GM19099 (cell line): ENCODE measurements around the gene ABCA13.

ENCODE experiments used
- POLR2A ChIP-seq: IDR thresholded peaks from 3 replicates; pipeline ENCODE4 v1.6.1; 2011; ENCODE audit warnings: low read depth; ENCODE audit not compliant: insufficient read length; ENCODE audit errors: extremely low read depth

Gene ABCA13

GRCh38 chr7:48446721-48447120 lies 275.5 kb downstream of the ABCA13 start:
- TF ChIP-seq POLR2A = no peak

GRCh38 chr7:48452218-48452617 lies 281.0 kb downstream of the ABCA13 start:
- TF ChIP-seq POLR2A = no peak

- TF ChIP-seq POLR2A = no peak
These were observed 283.5 kb downstream of the ABCA13 start for GRCh38 chr7:48454750-48455192.

GRCh38 chr7:48455363-48455762 lies 284.1 kb downstream of the ABCA13 start:
- no peak for TF ChIP-seq POLR2A

- no peak for TF ChIP-seq POLR2A
These were observed 287.7 kb downstream of the ABCA13 start for GRCh38 chr7:48458701-48459524.

- TF ChIP-seq POLR2A = no peak
These were observed 295.5 kb downstream of the ABCA13 start for GRCh38 chr7:48466713-48467112.

GRCh38 chr7:48471196-48471595 lies 299.9 kb downstream of the ABCA13 start:
- TF ChIP-seq POLR2A = no peak

- TF ChIP-seq POLR2A = no peak
These were observed 301.4 kb downstream of the ABCA13 start for GRCh38 chr7:48472640-48473039.

GRCh38 chr7:48473205-48473865 lies 302.1 kb downstream of the ABCA13 start:
- TF ChIP-seq POLR2A = no peak

- TF ChIP-seq POLR2A = no peak
These were observed 310.0 kb downstream of the ABCA13 start for GRCh38 chr7:48481235-48481634.

GRCh38 chr7:48497521-48497920 lies 326.3 kb downstream of the ABCA13 start:
- no peak for TF ChIP-seq POLR2A

- TF ChIP-seq POLR2A = no peak
These were observed 330.8 kb downstream of the ABCA13 start for GRCh38 chr7:48502021-48502420.

GRCh38 chr7:48505051-48505450 lies 333.8 kb downstream of the ABCA13 start:
- no peak for TF ChIP-seq POLR2A

GRCh38 chr7:48505466-48505865 lies 334.2 kb downstream of the ABCA13 start:
- no peak for TF ChIP-seq POLR2A

- no peak for TF ChIP-seq POLR2A
These were observed 335.3 kb downstream of the ABCA13 start for GRCh38 chr7:48506569-48506968.

- no peak for TF ChIP-seq POLR2A
These were observed 339.8 kb downstream of the ABCA13 start for GRCh38 chr7:48511080-48511479.
